Left ventricle myocardium inferior (tissue), 1 donor: Measurements from ENCODE around the gene RASAL2. TPM values are rescaled to one million over a fixed set of nuclear protein-coding genes. Genes with fewer than 3 reads are reported as not detected.

Experiments used
- DNase-seq: peaks from one replicate; pipeline ENCODE4 v3.0.0-alpha.2; 2020
- H3K27ac ChIP-seq: fragments of 200-600 bp; replicated peaks from 2 replicates; pipeline ENCODE4 v1.8.0; 2021
- H3K27me3 ChIP-seq: fragments of 200-600 bp; 2 replicates; pipeline ENCODE4 v1.8.0; 2021; ENCODE audit warnings: low read depth
- H3K36me3 ChIP-seq: fragments of 200-600 bp; 2 replicates; pipeline ENCODE4 v1.8.0; 2021
- H3K4me1 ChIP-seq: fragments of 200-600 bp; 2 replicates; pipeline ENCODE4 v1.8.0; 2021
- H3K4me3 ChIP-seq: fragments of 200-600 bp; 2 replicates; pipeline ENCODE4 v1.8.0; 2021; ENCODE audit warnings: mild to moderate bottlenecking, moderate library complexity
- H3K9me3 ChIP-seq: fragments of 200-600 bp; replicated peaks from 2 replicates; pipeline ENCODE4 v1.8.0; 2021
- intact Hi-C: fragments of 100-400 bp; cut with micrococcal nuclease; formaldehyde crosslinking; loops from one replicate; pipeline ENCODE4 v1.11.0; 2022
- total RNA-seq: library from RNA; stranded (reverse); fragmentation: NEBNext Ultra II Directional; extraction: Animal tissue kit (Norgen Biotek cat#: 25700); gene quantifications from one replicate; pipeline ENCODE4 v1.2.1, GENCODE V29; 2021
- TF ChIP-seq, protein P1 (sequence below): fragments of 200-600 bp; IDR thresholded peaks from 2 replicates; pipeline ENCODE4 v1.8.0; 2021; ENCODE audit warnings: antibody characterized with exemption, mild to moderate bottlenecking, borderline replicate concordance
- donor health status: DM: no; HTN: yes; CAD: no; lungs with severe emphysema.

RASAL2 gene
- total RNA-seq, 1 donor from 2014 or later, result 28.3 TPM

DNA sequence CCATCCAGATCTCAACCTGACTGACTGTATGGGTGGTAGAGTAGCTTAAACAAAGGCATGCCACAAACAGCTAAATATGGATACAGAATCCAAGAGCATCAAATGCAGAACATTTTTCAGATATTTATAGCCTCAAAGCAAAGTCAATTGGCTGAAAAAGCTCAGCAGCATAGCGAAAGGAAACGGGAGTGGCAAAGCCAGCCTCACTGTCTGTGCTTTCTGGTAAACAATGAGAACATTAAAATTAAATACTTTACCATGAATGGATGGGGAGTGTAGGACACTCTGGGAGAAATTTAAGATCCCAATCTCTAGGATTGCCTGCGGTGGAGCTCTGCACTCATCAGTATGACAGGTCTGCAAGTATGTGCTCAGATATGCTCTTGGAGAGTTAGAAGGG lies 4.4 kb downstream of the RASAL2 start:
- TF ChIP-seq, protein P1, sequence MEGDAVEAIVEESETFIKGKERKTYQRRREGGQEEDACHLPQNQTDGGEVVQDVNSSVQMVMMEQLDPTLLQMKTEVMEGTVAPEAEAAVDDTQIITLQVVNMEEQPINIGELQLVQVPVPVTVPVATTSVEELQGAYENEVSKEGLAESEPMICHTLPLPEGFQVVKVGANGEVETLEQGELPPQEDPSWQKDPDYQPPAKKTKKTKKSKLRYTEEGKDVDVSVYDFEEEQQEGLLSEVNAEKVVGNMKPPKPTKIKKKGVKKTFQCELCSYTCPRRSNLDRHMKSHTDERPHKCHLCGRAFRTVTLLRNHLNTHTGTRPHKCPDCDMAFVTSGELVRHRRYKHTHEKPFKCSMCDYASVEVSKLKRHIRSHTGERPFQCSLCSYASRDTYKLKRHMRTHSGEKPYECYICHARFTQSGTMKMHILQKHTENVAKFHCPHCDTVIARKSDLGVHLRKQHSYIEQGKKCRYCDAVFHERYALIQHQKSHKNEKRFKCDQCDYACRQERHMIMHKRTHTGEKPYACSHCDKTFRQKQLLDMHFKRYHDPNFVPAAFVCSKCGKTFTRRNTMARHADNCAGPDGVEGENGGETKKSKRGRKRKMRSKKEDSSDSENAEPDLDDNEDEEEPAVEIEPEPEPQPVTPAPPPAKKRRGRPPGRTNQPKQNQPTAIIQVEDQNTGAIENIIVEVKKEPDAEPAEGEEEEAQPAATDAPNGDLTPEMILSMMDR, result no peak
- intact Hi-C loops, result loop anchor here (5.0 to 10.0 kb wide), 2 partner anchors 41 to 63 kb away; no protein-coding TSS in a partner anchor
- Histone ChIP-seq H3K4me1 (peaks cover 93% of the 10 kb centered on the region), H3K4me3 (peak overlapping the region; percentile 87), H3K27ac (peak overlapping the region; percentile 97), H3K36me3 (no peaks in the 10 kb centered on the region), H3K27me3 (no peaks in the 10 kb centered on the region), H3K9me3 (no peaks in the 10 kb centered on the region)
- DNase-seq, result no peak

GRCh38 chr1:178101266-178101630 lies 7.3 kb downstream of the RASAL2 start:
- TF ChIP-seq, protein P1, result no peak
- DNase-seq, result no peak
- no peaks in the 10 kb centered on the region for H3K9me3 ChIP-seq
- H3K27ac ChIP-seq, result peak overlapping the region; percentile 97
- intact Hi-C loops, result no loop called here
- H3K4me3 ChIP-seq, result no peak overlapping the region
- H3K27me3 ChIP-seq, result no peaks in the 10 kb centered on the region
- no peaks in the 10 kb centered on the region for H3K36me3 ChIP-seq
- H3K4me1 ChIP-seq, result peaks cover 97% of the 10 kb centered on the region

- no peaks in the 10 kb centered on the region for H3K9me3 ChIP-seq
- DNase-seq, result no peak
- H3K4me3 ChIP-seq, result no peak overlapping the region
- no peaks in the 10 kb centered on the region for H3K36me3 ChIP-seq
- intact Hi-C loops, result no loop called here
- peaks cover 98% of the 10 kb centered on the region for H3K4me1 ChIP-seq
- TF ChIP-seq, protein P1, result no peak
- peak overlapping the region; percentile 97 for H3K27ac ChIP-seq
- no peaks in the 10 kb centered on the region for H3K27me3 ChIP-seq
Observed at GRCh38 chr1:178101654-178102053, 7.8 kb downstream of the RASAL2 start.

DNA sequence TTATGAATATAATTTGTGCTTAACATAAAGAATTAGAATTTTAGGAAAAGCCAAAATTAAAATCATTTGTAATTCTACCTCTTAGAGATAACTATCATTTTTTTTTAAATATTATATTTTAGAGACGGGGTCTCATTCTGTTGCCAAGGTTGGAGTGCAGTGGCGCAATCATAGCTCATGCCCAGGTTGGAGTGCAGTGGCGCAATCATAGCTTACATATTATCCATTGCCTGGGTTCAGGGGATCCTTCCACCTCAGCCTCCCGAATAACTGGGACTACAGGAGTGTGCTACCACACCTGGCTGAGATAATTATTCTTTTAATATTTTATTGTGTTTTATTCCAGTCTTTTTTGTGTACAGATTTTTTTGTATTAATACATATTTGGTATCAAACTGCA lies 8.3 kb downstream of the RASAL2 start:
- H3K36me3 ChIP-seq, result no peaks in the 10 kb centered on the region
- intact Hi-C loops, result no loop called here
- TF ChIP-seq, protein P1, result no peak
- no peaks in the 10 kb centered on the region for H3K27me3 ChIP-seq
- DNase-seq, result no peak
- H3K4me1 ChIP-seq, result peaks cover 98% of the 10 kb centered on the region
- H3K9me3 ChIP-seq, result no peaks in the 10 kb centered on the region
- no peak overlapping the region for H3K4me3 ChIP-seq
- peak overlapping the region; percentile 97 for H3K27ac ChIP-seq

GRCh38 chr1:178107823-178108222 lies 13.9 kb downstream of the RASAL2 start:
- H3K9me3 ChIP-seq, result no peaks in the 10 kb centered on the region
- no peaks in the 10 kb centered on the region for H3K36me3 ChIP-seq
- TF ChIP-seq, protein P1, result no peak
- intact Hi-C loops, result no loop called here
- no peak overlapping the region for H3K4me3 ChIP-seq
- no peaks in the 10 kb centered on the region for H3K27me3 ChIP-seq
- H3K4me1 ChIP-seq, result peaks cover 71% of the 10 kb centered on the region
- DNase-seq, result no peak
- H3K27ac ChIP-seq, result no peak overlapping the region
